H1 (cell line): ENCODE data around the gene GRIA1. TPM values are rescaled to one million over a fixed set of nuclear protein-coding genes. Genes with fewer than 3 reads are reported as not detected.

Source experiments
- CTCF ChIA-PET: fragments of 300-600 bp; sonication (Branson Sonifier 250); formaldehyde crosslinking; loops from one replicate; lab custom pipeline; 2021; ENCODE audit not compliant: partially characterized antibody; lab: Charles Lee
- POLR2A ChIA-PET: fragments of 300-600 bp; sonication (Branson Sonifier 250); formaldehyde crosslinking; loops from one replicate; lab custom pipeline; 2021; ENCODE audit warnings: inconsistent platforms; ENCODE audit not compliant: partially characterized antibody; lab: Charles Lee
- DNase-seq, 2 experiments: peaks; one replicate each; pipeline versions ENCODE4 v3.0.0 to v3.0.0-alpha.2; 2010 to 2022; ENCODE audit warnings: low spot score in 2 of 2, low read depth in 1 of 2, mixed read lengths in 1 of 2
- FAIRE-seq: peaks from 2 replicates; lab custom pipeline; 2011; peaks lifted over from hg19 to GRCh38; lab: Jason Lieb, UNC
- H2AFZ ChIP-seq: 2 replicates; pipeline ENCODE4 v1.8.1; 2012; ENCODE audit warnings: low read length, inconsistent platforms
- H2AK5ac ChIP-seq: 2 replicates; pipeline ENCODE4 v1.6.1; 2013; ENCODE audit warnings: low read depth, low read length
- H2BK120ac ChIP-seq: replicated peaks from 2 replicates; pipeline ENCODE3; 2013; ENCODE audit warnings: low read depth, low read length, inconsistent platforms
- H2BK12ac ChIP-seq: 2 replicates; pipeline ENCODE4 v1.6.1; 2013; ENCODE audit warnings: low read depth, low read length
- H2BK15ac ChIP-seq: 2 replicates; pipeline ENCODE4 v1.6.1; 2013; ENCODE audit warnings: low read length
- H2BK20ac ChIP-seq: 2 replicates; pipeline ENCODE4 v1.6.1; 2013; ENCODE audit warnings: low read length
- H2BK5ac ChIP-seq: 2 replicates; pipeline ENCODE4 v1.6.1; 2013; ENCODE audit warnings: low read depth, low read length
- H3K14ac ChIP-seq: 2 replicates; pipeline ENCODE4 v1.6.1; 2013; ENCODE audit warnings: inconsistent platforms; ENCODE audit not compliant: insufficient read length
- H3K18ac ChIP-seq: 2 replicates; pipeline ENCODE4 v1.6.1; 2013; ENCODE audit warnings: low read length; ENCODE audit errors: extremely low read depth
- H3K23ac ChIP-seq: 2 replicates; pipeline ENCODE4 v1.6.1; 2013; ENCODE audit warnings: inconsistent platforms; ENCODE audit not compliant: insufficient read length
- H3K23me2 ChIP-seq: 2 replicates; pipeline ENCODE4 v1.6.1; 2013; ENCODE audit warnings: low read depth, low read length
- H3K27ac ChIP-seq: 2 replicates; pipeline ENCODE4 v1.6.1; 2011; ENCODE audit warnings: low read depth, low read length, inconsistent platforms
- H3K27me3 ChIP-seq, 4 experiments: replicated peaks in 1 of 4; 1 replicate in 1 of 4; 2 replicates in 3 of 4; pipeline versions ENCODE4 v1.6.1 to v1.8.1; 2011 to 2013; ENCODE audit warnings: low read length in 3 of 4, mild to moderate bottlenecking in 3 of 4, inconsistent platforms in 2 of 4, mixed read lengths in 2 of 4, moderate library complexity in 1 of 4; ENCODE audit not compliant: control insufficient read depth in 3 of 4, insufficient read depth in 3 of 4; ENCODE audit errors: extremely low read depth in 1 of 4
- H3K36me3 ChIP-seq, 4 experiments: 2 replicates each; pipeline versions ENCODE4 v1.6.1 to v1.8.1; 2011 to 2013; ENCODE audit warnings: mild to moderate bottlenecking in 4 of 4, low read length in 3 of 4, moderate library complexity in 2 of 4, control low read depth in 1 of 4, inconsistent platforms in 1 of 4; ENCODE audit not compliant: insufficient read depth in 4 of 4, control insufficient read depth in 2 of 4
- H3K4ac ChIP-seq: replicated peaks from 2 replicates; pipeline ENCODE3; 2013; ENCODE audit warnings: low read length, low read depth, mixed read lengths, inconsistent platforms; ENCODE audit not compliant: insufficient read length
- H3K4me1 ChIP-seq, 4 experiments: replicated peaks in 1 of 4; 1 replicate in 1 of 4; 2 replicates in 3 of 4; pipeline versions ENCODE4 v1.6.1 to v1.8.1; 2011 to 2013; ENCODE audit warnings: low read length in 3 of 4, inconsistent platforms in 2 of 4, mixed read lengths in 1 of 4; ENCODE audit not compliant: insufficient read depth in 4 of 4, control insufficient read depth in 3 of 4
- H3K4me2 ChIP-seq, 2 experiments: 2 replicates each; pipeline versions ENCODE4 v1.6.1 to v1.8.1; 2011 to 2013; ENCODE audit warnings: low read depth in 2 of 2, low read length in 2 of 2, control low read depth in 1 of 2, inconsistent platforms in 1 of 2, mild to moderate bottlenecking in 1 of 2; ENCODE audit not compliant: insufficient read depth in 1 of 2
- H3K4me3 ChIP-seq, 4 experiments: fragments of 200-600, 300-600 bp in 1 of 4; sonication (generic), shearing (Covaris generic), sonication (Bioruptor Twin) in 1 of 4; 2 replicates each; pipeline versions ENCODE4 v1.5.1 to v1.8.1; 2011 to 2016; ENCODE audit warnings: low read length in 4 of 4, low read depth in 3 of 4, control low read depth in 2 of 4, inconsistent platforms in 2 of 4, mild to moderate bottlenecking in 2 of 4, mixed read lengths in 1 of 4, moderate library complexity in 1 of 4; ENCODE audit not compliant: insufficient read depth in 2 of 4; ENCODE audit errors: extremely low read depth in 1 of 4
- H3K56ac ChIP-seq: replicated peaks from 2 replicates; pipeline ENCODE3; 2013; ENCODE audit warnings: low read depth, mild to moderate bottlenecking, mixed read lengths, low read length, inconsistent platforms; ENCODE audit not compliant: insufficient read length
- H3K79me1 ChIP-seq: 2 replicates; pipeline ENCODE4 v1.6.1; 2013; ENCODE audit warnings: low read depth, low read length, control low read depth
- H3K79me2 ChIP-seq, 2 experiments: 2 replicates each; pipeline versions ENCODE4 v1.6.1 to v1.8.1; 2012 to 2013; ENCODE audit warnings: low read length in 2 of 2, mild to moderate bottlenecking in 2 of 2, inconsistent platforms in 1 of 2; ENCODE audit not compliant: insufficient read depth in 2 of 2, control insufficient read depth in 1 of 2
- H3K9ac ChIP-seq, 4 experiments: replicated peaks in 1 of 4; 1 replicate in 1 of 4; 2 replicates in 3 of 4; pipeline versions ENCODE4 v1.6.1 to v1.8.1; 2011 to 2013; ENCODE audit warnings: low read depth in 3 of 4, low read length in 3 of 4, control low read depth in 2 of 4, mild to moderate bottlenecking in 2 of 4, moderate library complexity in 2 of 4, inconsistent platforms in 1 of 4; ENCODE audit errors: extremely low read depth in 1 of 4
- H3K9me3 ChIP-seq, 2 experiments: 2 replicates each; pipeline versions ENCODE4 v1.6.1 to v1.8.1; 2012 to 2013; ENCODE audit warnings: mild to moderate bottlenecking in 2 of 2, moderate library complexity in 2 of 2, control low read depth in 1 of 2, inconsistent platforms in 1 of 2, low read depth in 1 of 2, low read length in 1 of 2, mixed read lengths in 1 of 2; ENCODE audit not compliant: insufficient read depth in 2 of 2
- H4K20me1 ChIP-seq, 2 experiments: replicated peaks in 1 of 2; 2 replicates each; pipeline versions ENCODE3 to v1.8.1; 2011 to 2013; ENCODE audit warnings: inconsistent platforms in 2 of 2, low read length in 2 of 2, mild to moderate bottlenecking in 1 of 2; ENCODE audit not compliant: insufficient read depth in 2 of 2, control insufficient read depth in 1 of 2
- H4K5ac ChIP-seq: 2 replicates; pipeline ENCODE4 v1.6.1; 2013; ENCODE audit warnings: low read length, low read depth, mixed read lengths, inconsistent platforms; ENCODE audit not compliant: insufficient read length
- H4K8ac ChIP-seq: 2 replicates; pipeline ENCODE4 v1.8.0; 2013; ENCODE audit warnings: mild to moderate bottlenecking, moderate library complexity, low read length, inconsistent platforms; ENCODE audit not compliant: insufficient read depth; ENCODE audit errors: extremely low read depth
- H4K91ac ChIP-seq: replicated peaks from 2 replicates; pipeline ENCODE3; 2013; ENCODE audit warnings: low read length, mixed read lengths, inconsistent platforms; ENCODE audit not compliant: insufficient read length
- ATF2 ChIP-seq: IDR thresholded peaks from 2 replicates; pipeline ENCODE4 v1.6.1; 2012; ENCODE audit warnings: low read length, inconsistent platforms
- CBX8 ChIP-seq: fragments of 300-800, 300-1000 bp; sonication (generic); IDR thresholded peaks from 2 replicates; pipeline ENCODE4 v1.7.1; 2016; ENCODE audit warnings: low read depth, low read length, borderline replicate concordance
- CREB1 ChIP-seq: IDR thresholded peaks from 2 replicates; pipeline ENCODE4 v1.6.1; 2012; ENCODE audit warnings: inconsistent platforms
- GTF2F1 ChIP-seq: IDR thresholded peaks from 2 replicates; pipeline ENCODE4 v1.6.1; 2012; ENCODE audit warnings: low read depth, low read length, improper control_type of control experiment, borderline replicate concordance
- MAFK ChIP-seq: IDR thresholded peaks from 2 replicates; pipeline ENCODE4 v1.6.1; 2012; ENCODE audit warnings: low read depth, mild to moderate bottlenecking, improper control_type of control experiment, low read length
- NRF1 ChIP-seq: IDR thresholded peaks from 2 replicates; pipeline ENCODE4 v1.6.1; 2011; ENCODE audit warnings: mild to moderate bottlenecking, low read depth, low read length, improper control_type of control experiment
- POU5F1 ChIP-seq: IDR thresholded peaks from 2 replicates; pipeline ENCODE4 v1.6.1; 2011; ENCODE audit warnings: low read depth, mild to moderate bottlenecking, low read length, moderate library complexity
- RFX5 ChIP-seq: IDR thresholded peaks from 2 replicates; pipeline ENCODE4 v1.6.1; 2011; ENCODE audit warnings: low read depth, low read length, improper control_type of control experiment, borderline replicate concordance
- RXRA ChIP-seq: IDR thresholded peaks from 2 replicates; pipeline ENCODE4 v1.6.1; 2011; ENCODE audit warnings: low read depth, mild to moderate bottlenecking, low read length, moderate library complexity; ENCODE audit not compliant: insufficient read depth
- SIN3A ChIP-seq, 2 experiments: IDR thresholded peaks in 1 of 2; conservative IDR thresholded peaks in 1 of 2; 2 replicates each; pipeline ENCODE4 v1.6.1; 2011 to 2012; ENCODE audit warnings: low read length in 2 of 2, improper control_type of control experiment in 1 of 2, low read depth in 1 of 2, mild to moderate bottlenecking in 1 of 2
- SP4 ChIP-seq: IDR thresholded peaks from 2 replicates; pipeline ENCODE4 v1.6.1; 2012; ENCODE audit warnings: low read length, inconsistent platforms
- WGBS, 2 experiments: shearing (Covaris generic) in 1 of 2; methylation state at CpG; one replicate each; pipeline versions ENCODE4 v1.1.6 to v1.1.7; 2013 to 2015; ENCODE audit warnings: low lambda C conversion rate in 2 of 2, mixed read lengths in 2 of 2, inconsistent platforms in 1 of 2, low coverage in 1 of 2, missing lambda C conversion rate in 1 of 2; ENCODE audit not compliant: insufficient replicate concordance in 2 of 2, insufficient coverage in 1 of 2, insufficient read length in 1 of 2; ENCODE audit errors: extremely low coverage in 1 of 2, missing lambda C conversion rate in 1 of 2; 5-methylcytosine and 5-hydroxymethylcytosine counted together
- polyA plus RNA-seq, 7 experiments: library from polyadenylated mRNA; depleted of rRNA in 3 of 7; stranded (reverse) in 5 of 7; unstranded in 2 of 7; fragments of >200 nt in 5 of 7; fragments of 200-250 nt in 2 of 7; gene quantifications; 1 replicate in 5 of 7; 2 replicates in 1 of 7; 4 replicates in 1 of 7; pipeline versions ENCODE4 v1.2.1 to v1.2.3, GENCODE V29; 2011 to 2013; ENCODE audit warnings: missing spikeins in 2 of 7, mixed read lengths in 2 of 7
- total RNA-seq: library from RNA; stranded (reverse); fragmentation: NEBNext Ultra II Directional; extraction: Animal tissue kit (Norgen Biotek cat#: 25700); gene quantifications from 2 replicates; pipeline ENCODE4 v1.2.1, GENCODE V29; 2021
- TF ChIP-seq, protein P1 (sequence below): IDR thresholded peaks from 2 replicates; pipeline ENCODE4 v1.6.1; 2012; ENCODE audit warnings: inconsistent platforms

Gene GRIA1
- total and polyA plus RNA-seq, 2 of the 8 experiments (the other 6 are each of a cell fraction or from before 2014, with no cell fraction given), result 0.97 to 2.5 TPM

- Histone ChIP-seq H4K5ac (no peak overlapping the region), H3K23me2 (no peaks in the 10 kb centered on the region), H3K4me2 (no peak overlapping the region), H3K18ac (no peak overlapping the region), H4K8ac (no peak overlapping the region), H3K23ac (no peak overlapping the region), H3K27ac (no peak overlapping the region), H3K14ac (no peak overlapping the region), H2BK12ac (no peak overlapping the region), H2AK5ac (no peak overlapping the region), H3K9me3 (no peaks in the 10 kb centered on the region), H3K36me3 (no peaks in the 10 kb centered on the region), H2BK120ac (no peak overlapping the region), H3K9ac (no peak overlapping the region), H4K91ac (no peak overlapping the region), H2BK5ac (no peak overlapping the region), H3K4ac (no peak overlapping the region), H4K20me1 (no peaks in the 10 kb centered on the region), H3K27me3 (0 out of 7 replicates have a peak, but pooled peaks cover 0 to 2% (median 0%) of the 10 kb centered on the region in 4 experiments), H3K79me2 (no peaks in the 10 kb centered on the region), H3K4me3 (no peak overlapping the region), H2AFZ (no peak overlapping the region), H3K4me1 (peaks cover 0 to 6% (median 0%) of the 10 kb centered on the region in 4 experiments; a peak in 2 of 7 replicates), H2BK20ac (no peak overlapping the region), H3K79me1 (no peaks in the 10 kb centered on the region), H3K56ac (no peak overlapping the region), H2BK15ac (no peak overlapping the region)
- FAIRE-seq, result no peak
- WGBS, 2 experiments, result 85% methylated on average over 1 of the region's 1 CpG; no CpG with 5 or more reads in 1 of the 2 experiments
- CTCF ChIA-PET, result interaction anchor here (1.6 kb wide), 1 partner anchor 161 kb away, joined by 6 read pairs; no protein-coding TSS in a partner anchor
- POLR2A ChIA-PET, result no interaction called here
- no peak for DNase-seq
- TF ChIP-seq POU5F1 (no peak), SP4 (no peak), NRF1 (no peak), GTF2F1 (no peak), MAFK (no peak), RFX5 (no peak), ATF2 (no peak), SIN3A (conservative IDR thresholded peaks at IDR 0.05 in 1 of 2, IDR thresholded peaks at IDR 0.05 in 1 of 2; ENCODE audit: low read depth in 1 of 2, low read length in 2 of 2) (no peak), CBX8 (no peak), CREB1 (no peak), RXRA (no peak)
- TF ChIP-seq, protein P1, sequence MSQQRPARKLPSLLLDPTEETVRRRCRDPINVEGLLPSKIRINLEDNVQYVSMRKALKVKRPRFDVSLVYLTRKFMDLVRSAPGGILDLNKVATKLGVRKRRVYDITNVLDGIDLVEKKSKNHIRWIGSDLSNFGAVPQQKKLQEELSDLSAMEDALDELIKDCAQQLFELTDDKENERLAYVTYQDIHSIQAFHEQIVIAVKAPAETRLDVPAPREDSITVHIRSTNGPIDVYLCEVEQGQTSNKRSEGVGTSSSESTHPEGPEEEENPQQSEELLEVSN, result no peak
These were observed 167.7 kb downstream of the GRIA1 start for GRCh38 chr5:153658149-153658548.
